ENCODE data around the gene CLDN10. TPM values are rescaled to one million over a fixed set of nuclear protein-coding genes. Genes with fewer than 3 reads are reported as not detected.

CLDN10 gene
- total RNA-seq, 4 donors from 2014 or later = not detected

- in situ Hi-C loops (cut with MboI; ENCODE audit: low pct_ligation_motif_present in 1 of 4, low pct_unique_long_range_greater_than_20kb in 1 of 4, low sequenced_read_pairs in 3 of 4) (no loop called here), intact Hi-C loops (cut with DNase I; ENCODE audit: low total_unique reads) (no loop called here)
- no peaks in the 10 kb centered on the region for H3K27me3 ChIP-seq
- H3K27ac ChIP-seq = no peak overlapping the region
- no peaks in the 10 kb centered on the region for H3K9me3 ChIP-seq
- H3K36me3 ChIP-seq = no peaks in the 10 kb centered on the region
- DNase-seq = no peak
- 53% methylated on average over 1 of the region's 1 CpG; no CpG with 5 or more reads in 1 of the 2 donors for WGBS, 2 donors (ENCODE audit: low coverage in 1 of 2)
- no peak for TF ChIP-seq POLR2A (IDR thresholded peaks at IDR 0.05)
- no peak for TF ChIP-seq EP300 (IDR thresholded peaks at IDR 0.05; ENCODE audit: low read depth)
- TF ChIP-seq, protein P1, sequence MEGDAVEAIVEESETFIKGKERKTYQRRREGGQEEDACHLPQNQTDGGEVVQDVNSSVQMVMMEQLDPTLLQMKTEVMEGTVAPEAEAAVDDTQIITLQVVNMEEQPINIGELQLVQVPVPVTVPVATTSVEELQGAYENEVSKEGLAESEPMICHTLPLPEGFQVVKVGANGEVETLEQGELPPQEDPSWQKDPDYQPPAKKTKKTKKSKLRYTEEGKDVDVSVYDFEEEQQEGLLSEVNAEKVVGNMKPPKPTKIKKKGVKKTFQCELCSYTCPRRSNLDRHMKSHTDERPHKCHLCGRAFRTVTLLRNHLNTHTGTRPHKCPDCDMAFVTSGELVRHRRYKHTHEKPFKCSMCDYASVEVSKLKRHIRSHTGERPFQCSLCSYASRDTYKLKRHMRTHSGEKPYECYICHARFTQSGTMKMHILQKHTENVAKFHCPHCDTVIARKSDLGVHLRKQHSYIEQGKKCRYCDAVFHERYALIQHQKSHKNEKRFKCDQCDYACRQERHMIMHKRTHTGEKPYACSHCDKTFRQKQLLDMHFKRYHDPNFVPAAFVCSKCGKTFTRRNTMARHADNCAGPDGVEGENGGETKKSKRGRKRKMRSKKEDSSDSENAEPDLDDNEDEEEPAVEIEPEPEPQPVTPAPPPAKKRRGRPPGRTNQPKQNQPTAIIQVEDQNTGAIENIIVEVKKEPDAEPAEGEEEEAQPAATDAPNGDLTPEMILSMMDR (IDR thresholded peaks at IDR 0.05) = no peak
- TF ChIP-seq POLR2AphosphoS5 (IDR thresholded peaks at IDR 0.05) = no peak
- no peak overlapping the region for H3K4me3 ChIP-seq
- H3K4me1 ChIP-seq = no peaks in the 10 kb centered on the region
These were observed 44.2 kb downstream of the CLDN10 start for GRCh38 chr13:95596701-95597100.

DNA sequence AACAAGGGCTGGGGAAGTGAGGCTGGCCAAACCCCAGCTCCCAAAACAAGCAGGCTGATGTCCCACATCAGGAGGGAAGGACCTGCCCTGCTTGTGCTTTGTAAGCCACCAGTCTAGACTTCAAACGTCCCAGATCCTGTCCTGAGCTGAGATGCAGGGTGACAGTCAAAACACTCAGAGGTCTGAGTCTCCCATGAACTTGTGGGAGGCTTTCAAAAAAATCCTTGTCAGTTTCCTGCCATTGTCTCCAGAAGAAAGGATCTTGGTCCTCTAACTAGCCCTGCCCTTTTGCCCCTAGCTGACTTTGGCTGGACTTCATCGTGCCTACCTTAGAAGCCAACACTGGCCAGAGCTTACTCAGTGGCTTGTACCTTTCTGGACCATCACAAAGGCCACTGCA lies 48.7 kb downstream of the CLDN10 start:
- no peak for TF ChIP-seq POLR2A (IDR thresholded peaks at IDR 0.05)
- TF ChIP-seq, protein P1 (IDR thresholded peaks at IDR 0.05) = no peak
- no peak for TF ChIP-seq EP300 (IDR thresholded peaks at IDR 0.05; ENCODE audit: low read depth)
- TF ChIP-seq POLR2AphosphoS5 (IDR thresholded peaks at IDR 0.05) = no peak
- no peaks in the 10 kb centered on the region for H3K36me3 ChIP-seq
- in situ Hi-C loops (cut with MboI; ENCODE audit: low pct_ligation_motif_present in 1 of 4, low pct_unique_long_range_greater_than_20kb in 1 of 4, low sequenced_read_pairs in 3 of 4) (loop anchor here in 1 of 4 donors (25.0 kb wide), 1 partner anchor 236 kb away; no protein-coding TSS in a partner anchor), intact Hi-C loops (cut with DNase I; ENCODE audit: low total_unique reads) (no loop called here)
- H3K9me3 ChIP-seq = no peaks in the 10 kb centered on the region
- no peaks in the 10 kb centered on the region for H3K27me3 ChIP-seq
- no peak for DNase-seq
- WGBS, 2 donors (ENCODE audit: low coverage in 1 of 2) = 67% methylated on average over 2 of the region's 2 CpGs; no CpG with 5 or more reads in 1 of the 2 donors
- no peak overlapping the region for H3K4me3 ChIP-seq
- H3K4me1 ChIP-seq = peaks cover 0 to 8% (median 2%) of the 10 kb centered on the region in 4 donors
- no peak overlapping the region for H3K27ac ChIP-seq

- intact Hi-C loops (cut with DNase I; ENCODE audit: low total_unique reads) = no loop called here
- no peak overlapping the region for H3K4me3 ChIP-seq
- H3K36me3 ChIP-seq = no peaks in the 10 kb centered on the region
- H3K9me3 ChIP-seq = no peaks in the 10 kb centered on the region
- in situ Hi-C loops (cut with MboI; ENCODE audit: low pct_ligation_motif_present in 1 of 4, low pct_unique_long_range_greater_than_20kb in 1 of 4, low sequenced_read_pairs in 3 of 4) = loop anchor here in 1 of 4 donors (25.0 kb wide), 1 partner anchor 235 kb away; no protein-coding TSS in a partner anchor
- no peak for DNase-seq
- 87 to 92% methylated on average over 3 to 6 of the region's 6 CpGs for WGBS, 2 donors (ENCODE audit: low coverage in 1 of 2)
- TF ChIP-seq, protein P1 (IDR thresholded peaks at IDR 0.05) = no peak
- TF ChIP-seq POLR2A (IDR thresholded peaks at IDR 0.05) = no peak
- no peak for TF ChIP-seq EP300 (IDR thresholded peaks at IDR 0.05; ENCODE audit: low read depth)
- no peak for TF ChIP-seq POLR2AphosphoS5 (IDR thresholded peaks at IDR 0.05)
- H3K27ac ChIP-seq = no peak overlapping the region
- H3K27me3 ChIP-seq = no peaks in the 10 kb centered on the region
- peaks cover 0 to 8% (median 2%) of the 10 kb centered on the region in 4 donors for H3K4me1 ChIP-seq
These were observed 49.4 kb downstream of the CLDN10 start for GRCh38 chr13:95601906-95602305.

- in situ Hi-C loops (cut with MboI; ENCODE audit: low pct_ligation_motif_present in 1 of 4, low pct_unique_long_range_greater_than_20kb in 1 of 4, low sequenced_read_pairs in 3 of 4) (loop anchor here in 1 of 4 donors (25.0 kb wide), 1 partner anchor 233 kb away; no protein-coding TSS in a partner anchor), intact Hi-C loops (cut with DNase I; ENCODE audit: low total_unique reads) (no loop called here)
- H3K36me3 ChIP-seq = no peaks in the 10 kb centered on the region
- TF ChIP-seq, protein P1 (IDR thresholded peaks at IDR 0.05) = no peak
- TF ChIP-seq EP300 (IDR thresholded peaks at IDR 0.05; ENCODE audit: low read depth) (no peak), POLR2AphosphoS5 (IDR thresholded peaks at IDR 0.05) (no peak), POLR2A (IDR thresholded peaks at IDR 0.05) (no peak)
- peak; percentile 48 for DNase-seq
- WGBS, 2 donors (ENCODE audit: low coverage in 1 of 2) = 63% methylated on average over 12 of the region's 12 CpGs; no CpG with 5 or more reads in 1 of the 2 donors
- no peaks in the 10 kb centered on the region for H3K27me3 ChIP-seq
- no peak overlapping the region for H3K27ac ChIP-seq
- no peak overlapping the region for H3K4me3 ChIP-seq
- H3K9me3 ChIP-seq = no peaks in the 10 kb centered on the region
- peaks cover 0 to 8% (median 2%) of the 10 kb centered on the region in 4 donors for H3K4me1 ChIP-seq
These were observed 51.5 kb downstream of the CLDN10 start for GRCh38 chr13:95603887-95604555.

Measured in transverse colon (tissue), 4 donors.